Tibial artery (tissue), 4 donors: ENCODE measurements around the gene YOD1.
A peak's percentile ranks its signal among the peaks of the same experiment; 100 is the strongest.

ENCODE experiments used
- DNase-seq, 2 donors: peaks; one replicate each; pipeline ENCODE4 v3.0.0-alpha.2; 2019
- H3K27ac ChIP-seq, 2 donors: fragments of 200-600 bp; sonication (generic) in 1 of 2; 1 replicate in 1 of 2; 2 replicates in 1 of 2; pipeline ENCODE4 v1.5.1; 2018 to 2019; ENCODE audit warnings: mild to moderate bottlenecking in 1 of 2
- H3K27me3 ChIP-seq, 2 donors: fragments of 200-600 bp; sonication (generic) in 1 of 2; one replicate each; pipeline versions ENCODE4 v1.5.1 to v1.6.0; 2016 to 2019
- H3K36me3 ChIP-seq, 3 donors: fragments of 200-600 bp; sonication (generic) in 2 of 3; one replicate each; pipeline ENCODE4 v1.5.1; 2016 to 2019; ENCODE audit warnings: mild to moderate bottlenecking in 2 of 3
- H3K4me1 ChIP-seq, 4 donors: fragments of 200-600 bp; sonication (generic) in 2 of 4; 1 replicate in 3 of 4; 2 replicates in 1 of 4; pipeline ENCODE4 v1.5.1; 2016 to 2019
- H3K4me3 ChIP-seq, 2 donors: fragments of 200-600 bp; sonication (generic) in 1 of 2; 1 replicate in 1 of 2; 2 replicates in 1 of 2; pipeline ENCODE4 v1.5.1; 2018 to 2019; ENCODE audit warnings: mild to moderate bottlenecking in 2 of 2
- H3K9me3 ChIP-seq, 3 donors: fragments of 200-600 bp; sonication (generic) in 1 of 3; one replicate each; pipeline ENCODE4 v1.5.1; 2016 to 2019
- CTCF ChIP-seq, 2 experiments: fragments of 200-600 bp in 1 of 2; fragments of 450-650 bp in 1 of 2; IDR thresholded peaks; one replicate each; pipeline ENCODE4 v1.5.1; 2017 to 2019; ENCODE audit warnings: antibody characterized with exemption in 2 of 2, mild to moderate bottlenecking in 1 of 2, moderate library complexity in 1 of 2
- intact Hi-C: fragments of 100-400 bp; cut with DNase I; formaldehyde crosslinking; loops from one replicate; pipeline ENCODE4 v1.15.0; 2023; ENCODE audit warnings: low total_unique reads

The YOD1 gene

GRCh38 chr1:207050480-207051190, 373 bp downstream of the YOD1 start:
- peaks cover 0 to 54% (median 28%) of the 10 kb centered on the region in 4 donors for H3K4me1 ChIP-seq
- peaks cover 14 to 23% (median 15%) of the 10 kb centered on the region in 3 donors for H3K36me3 ChIP-seq
- peak overlapping the region; percentile 83 to 85 for H3K4me3 ChIP-seq
- intact Hi-C loops = no loop called here
- TF ChIP-seq CTCF (IDR thresholded peaks at IDR 0.05) = no peak
- H3K27me3 ChIP-seq = no peaks in the 10 kb centered on the region
- H3K9me3 ChIP-seq = no peaks in the 10 kb centered on the region
- peak overlapping the region; percentile 85 to 86 for H3K27ac ChIP-seq
- DNase-seq = peak; percentile 89 to 95

DNA sequence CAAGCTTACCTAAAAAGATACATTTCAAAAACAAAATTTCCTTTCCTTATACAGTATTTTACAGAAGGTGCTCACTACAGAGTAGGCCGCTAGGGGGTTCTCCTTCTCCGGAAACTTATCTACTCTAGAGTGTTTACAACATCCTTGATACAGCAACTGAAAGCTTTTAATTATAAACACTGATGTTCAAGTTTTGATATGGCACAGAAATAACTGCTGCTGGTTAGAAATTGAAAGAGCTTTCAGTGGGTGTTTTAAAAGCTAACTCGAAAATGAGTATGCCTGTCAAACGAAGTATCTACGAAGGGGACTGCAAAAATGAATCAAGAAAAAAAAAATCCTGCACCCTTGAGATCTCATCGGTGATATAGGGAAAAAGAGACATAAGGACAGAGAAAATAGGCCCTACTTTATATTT, 1.0 kb downstream of the YOD1 start:
- peaks cover 14 to 23% (median 15%) of the 10 kb centered on the region in 3 donors for H3K36me3 ChIP-seq
- no peaks in the 10 kb centered on the region for H3K9me3 ChIP-seq
- peaks cover 0 to 61% (median 29%) of the 10 kb centered on the region in 4 donors for H3K4me1 ChIP-seq
- TF ChIP-seq CTCF (IDR thresholded peaks at IDR 0.05) = peak; percentile 78 to 79
- no peaks in the 10 kb centered on the region for H3K27me3 ChIP-seq
- peak overlapping the region; percentile 85 to 86 for H3K27ac ChIP-seq
- peak in 1 of 2 donors; percentile 61 for DNase-seq
- peak overlapping the region; percentile 83 to 85 for H3K4me3 ChIP-seq
- intact Hi-C loops = loop anchor here (5.0 kb wide), 1 partner anchor 32 kb away; no protein-coding TSS in a partner anchor

GRCh38 chr1:207049514-207049913, 1.5 kb downstream of the YOD1 start:
- no peaks in the 10 kb centered on the region for H3K9me3 ChIP-seq
- peak overlapping the region in 1 of 2 donors; percentile 4 for H3K27ac ChIP-seq
- H3K27me3 ChIP-seq = no peaks in the 10 kb centered on the region
- peaks cover 0 to 66% (median 29%) of the 10 kb centered on the region in 4 donors for H3K4me1 ChIP-seq
- intact Hi-C loops = loop anchor here (5.0 kb wide), 1 partner anchor 33 kb away; no protein-coding TSS in a partner anchor
- no peak for DNase-seq
- TF ChIP-seq CTCF (IDR thresholded peaks at IDR 0.05) = no peak
- peaks cover 14 to 23% (median 15%) of the 10 kb centered on the region in 3 donors for H3K36me3 ChIP-seq
- H3K4me3 ChIP-seq = peak overlapping the region; percentile 83 to 85

DNA sequence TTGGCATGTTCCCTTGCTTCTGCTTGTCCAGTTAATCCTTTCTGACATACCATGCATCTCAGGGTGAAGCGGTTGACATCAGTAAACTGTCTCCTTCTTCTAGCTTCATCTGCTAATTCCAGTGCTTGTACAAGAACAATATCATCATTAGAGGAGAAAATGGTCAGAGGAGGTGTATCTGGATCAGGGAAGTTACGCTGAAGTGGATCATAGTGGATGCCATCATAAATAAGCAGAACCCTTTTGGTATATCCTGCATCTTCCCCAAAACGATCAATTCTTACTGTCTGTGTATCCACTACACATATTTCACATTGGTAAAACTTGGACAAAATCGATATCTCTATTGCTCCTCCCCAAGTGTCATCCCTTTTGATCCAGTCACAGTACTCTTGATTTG, 2.0 kb downstream of the YOD1 start:
- H3K36me3 ChIP-seq = peaks cover 14 to 23% (median 15%) of the 10 kb centered on the region in 3 donors
- no peak for TF ChIP-seq CTCF (IDR thresholded peaks at IDR 0.05)
- no peak overlapping the region for H3K27ac ChIP-seq
- no peak overlapping the region for H3K4me3 ChIP-seq
- DNase-seq = no peak
- intact Hi-C loops = loop anchor here (5.0 kb wide), 1 partner anchor 33 kb away; no protein-coding TSS in a partner anchor
- H3K9me3 ChIP-seq = no peaks in the 10 kb centered on the region
- peaks cover 0 to 67% (median 29%) of the 10 kb centered on the region in 4 donors for H3K4me1 ChIP-seq
- no peaks in the 10 kb centered on the region for H3K27me3 ChIP-seq

GRCh38 chr1:207048041-207048440, 3.0 kb downstream of the YOD1 start:
- Histone ChIP-seq H3K4me1 (peaks cover 0 to 67% (median 26%) of the 10 kb centered on the region in 4 donors), H3K27ac (no peak overlapping the region), H3K36me3 (peaks cover 14 to 23% (median 15%) of the 10 kb centered on the region in 3 donors), H3K9me3 (no peaks in the 10 kb centered on the region), H3K4me3 (no peak overlapping the region), H3K27me3 (no peaks in the 10 kb centered on the region)
- no peak for TF ChIP-seq CTCF (IDR thresholded peaks at IDR 0.05)
- no peak for DNase-seq
- intact Hi-C loops = loop anchor here (5.0 kb wide), 1 partner anchor 34 kb away; no protein-coding TSS in a partner anchor
